HG03575 (cell line): ENCODE results near the gene BTG4.

Source experiments
- ATAC-seq: cut with Tn5 transposase; IDR thresholded peaks from one replicate; pipeline ENCODE4 v1.9.1; 2021; ENCODE audit not compliant: unreplicated experiment, insufficient number of reproducible peaks, low FRiP score; ENCODE audit errors: extremely low read depth

The BTG4 gene

DNA sequence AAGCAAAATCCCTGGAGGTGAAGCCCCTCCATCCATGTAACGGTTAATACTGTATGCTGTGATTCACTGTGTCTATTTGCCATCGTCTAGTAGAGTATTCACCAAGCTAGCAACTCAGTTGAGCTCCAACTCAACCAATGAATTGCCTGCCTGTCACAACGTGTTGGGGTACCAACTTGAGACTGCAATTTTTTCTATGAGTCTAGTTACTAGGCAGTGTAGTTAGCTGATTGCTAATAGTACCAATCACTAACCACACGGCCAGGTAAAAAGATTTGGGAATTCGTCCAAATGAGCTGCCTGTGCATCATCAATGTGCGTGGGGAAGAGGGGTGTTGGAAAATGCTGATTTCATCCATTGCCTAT is 1.0 kb upstream of the BTG4 start:
- ATAC-seq = no peak

DNA sequence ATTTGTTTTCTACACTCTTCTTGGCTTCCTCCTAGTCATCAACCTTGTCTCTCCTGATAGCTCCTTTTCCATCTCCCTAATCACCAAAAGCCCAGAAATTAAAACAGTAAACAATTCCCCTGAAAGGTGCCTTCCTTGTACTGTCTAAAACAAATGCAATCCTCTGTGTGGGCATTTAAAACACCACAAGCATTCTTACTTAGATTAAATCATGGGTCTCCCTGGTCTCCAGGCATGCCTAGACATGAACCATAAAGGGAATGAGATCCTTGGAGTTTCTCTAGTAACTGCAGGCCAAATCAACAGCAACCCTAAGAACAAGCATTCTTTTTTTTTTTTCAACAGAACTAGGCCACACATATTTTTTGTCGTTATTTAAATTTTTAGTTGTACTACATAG is 1.9 kb downstream of the BTG4 start:
- no peak for ATAC-seq

- no peak for ATAC-seq
Measured at GRCh38 chr11:111502611-111503010, 9.6 kb downstream of the BTG4 start.

GRCh38 chr11:111500481-111500880 is 11.7 kb downstream of the BTG4 start:
- no peak for ATAC-seq

DNA sequence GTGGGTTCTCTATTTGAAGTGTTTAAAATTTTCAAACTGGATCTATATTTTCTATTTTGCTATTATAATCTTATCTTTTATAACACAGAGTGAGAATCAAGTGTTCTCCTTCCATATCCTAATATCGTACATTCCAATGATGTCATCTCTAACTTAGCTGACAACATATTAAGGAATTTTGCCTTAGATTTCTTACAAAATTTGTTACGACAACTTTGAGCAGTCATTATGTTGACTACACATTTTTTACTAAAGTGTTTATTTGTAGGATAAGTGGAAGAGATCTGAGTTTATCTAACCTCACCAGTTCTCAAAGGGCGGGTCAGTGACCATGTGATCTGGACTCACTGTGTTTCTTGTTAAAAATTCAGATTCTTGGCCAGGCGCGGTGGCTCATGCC is 12.7 kb downstream of the BTG4 start:
- ATAC-seq = no peak

GRCh38 chr11:111494040-111494439 is 18.1 kb downstream of the BTG4 start:
- ATAC-seq = no peak

GRCh38 chr11:111490496-111490895 is 21.7 kb downstream of the BTG4 start:
- no peak for ATAC-seq

GRCh38 chr11:111483431-111483830 is 28.8 kb downstream of the BTG4 start:
- no peak for ATAC-seq

- no peak for ATAC-seq
Measured at GRCh38 chr11:111479666-111480065, 32.5 kb downstream of the BTG4 start.

- ATAC-seq = no peak
Measured at GRCh38 chr11:111477898-111478297, 34.3 kb downstream of the BTG4 start.

DNA sequence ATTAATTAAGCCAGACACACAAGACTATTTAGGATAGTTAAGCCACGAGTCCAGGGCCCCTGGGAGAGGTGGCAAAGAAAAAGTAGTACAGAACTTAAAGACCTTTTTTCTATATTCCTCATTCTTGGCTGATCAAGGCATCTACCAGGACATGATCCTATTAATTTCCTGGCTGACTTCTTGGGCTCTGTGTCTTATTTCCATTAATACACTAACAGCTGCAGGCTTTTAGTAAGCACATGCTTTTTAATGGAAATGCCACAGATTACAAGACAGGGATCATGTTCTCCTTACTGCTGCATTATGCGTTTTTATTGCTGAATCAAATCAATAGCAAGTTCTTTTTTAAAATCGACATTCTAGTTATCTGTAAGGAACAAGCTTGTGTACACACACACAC is 35.2 kb downstream of the BTG4 start:
- ATAC-seq = no peak

DNA sequence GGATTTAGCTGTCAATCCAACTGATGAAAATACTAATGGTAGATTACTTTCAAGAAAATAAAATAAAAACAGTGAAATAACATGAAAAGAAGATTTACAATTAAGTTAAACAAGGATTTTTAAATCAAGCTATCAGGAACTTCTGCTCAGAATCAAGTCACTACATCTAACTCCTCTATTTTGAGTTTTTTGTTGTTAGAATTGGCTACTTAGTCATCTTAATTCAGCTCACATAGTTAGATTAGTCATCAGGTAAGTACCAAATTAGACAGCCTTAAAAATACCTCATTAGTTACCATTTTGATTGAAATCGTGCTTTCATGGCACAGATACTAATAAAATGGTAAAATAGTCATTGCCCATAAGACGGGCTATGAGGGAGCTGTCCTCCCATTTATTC is 35.8 kb downstream of the BTG4 start:
- ATAC-seq = no peak

DNA sequence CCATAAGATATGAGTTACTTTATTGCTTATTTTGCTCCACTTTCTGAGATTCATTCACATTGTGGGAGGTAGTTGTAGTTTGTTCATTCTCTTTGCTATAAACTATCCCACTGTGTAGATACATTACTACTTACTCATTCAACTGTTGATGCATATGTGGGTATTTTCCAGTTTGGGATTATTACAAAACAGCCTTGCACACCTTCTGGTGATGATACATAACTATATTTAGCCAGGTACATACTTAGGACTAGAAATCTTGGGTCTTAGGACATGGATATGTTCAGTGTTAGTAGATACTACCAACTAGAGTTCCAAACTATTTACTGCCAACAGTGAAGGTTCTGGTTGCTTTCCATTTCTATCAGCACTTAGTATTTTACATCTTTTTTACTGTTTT is 37.8 kb downstream of the BTG4 start:
- no peak for ATAC-seq

DNA sequence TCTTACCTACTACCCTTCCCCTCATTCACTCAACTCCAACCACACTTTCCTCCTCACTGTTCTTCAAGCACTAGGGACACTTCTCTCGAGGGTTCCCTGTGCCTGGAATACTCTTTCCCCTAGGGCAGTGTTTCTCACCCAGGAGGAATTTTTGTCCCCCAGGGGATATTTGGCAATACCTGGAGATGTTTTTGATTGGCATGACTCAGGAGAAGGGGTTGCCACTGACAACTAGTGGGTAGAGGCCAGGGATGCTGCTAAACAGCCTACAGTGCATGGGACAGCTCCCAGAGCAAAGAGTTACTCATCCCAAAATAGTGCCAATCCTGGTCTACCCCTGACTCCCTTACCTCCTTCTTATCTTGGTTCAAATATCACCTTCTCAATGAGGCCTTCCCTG is 40.0 kb downstream of the BTG4 start:
- no peak for ATAC-seq

DNA sequence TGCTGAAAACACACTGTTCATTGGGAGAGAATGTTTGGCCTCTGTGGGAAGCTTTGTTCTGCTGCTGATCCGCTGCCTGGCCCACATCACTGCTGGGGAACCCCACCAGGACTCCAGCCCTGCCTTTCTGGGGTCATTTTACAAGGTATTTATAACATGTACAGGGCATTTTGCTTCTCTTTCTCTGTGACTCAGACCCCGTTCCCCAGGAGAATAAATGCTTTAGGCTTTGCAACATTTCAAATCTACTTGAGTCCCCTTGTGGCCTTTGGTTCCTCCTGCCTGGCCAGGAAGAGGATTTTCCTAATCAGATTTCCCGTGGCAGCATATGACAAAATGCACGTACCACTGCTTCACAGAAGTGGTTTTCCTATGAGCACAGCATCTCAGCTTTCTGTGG is 43.0 kb downstream of the BTG4 start:
- no peak for ATAC-seq

- ATAC-seq = no peak
Measured at GRCh38 chr11:111466615-111467014, 45.6 kb downstream of the BTG4 start.

DNA sequence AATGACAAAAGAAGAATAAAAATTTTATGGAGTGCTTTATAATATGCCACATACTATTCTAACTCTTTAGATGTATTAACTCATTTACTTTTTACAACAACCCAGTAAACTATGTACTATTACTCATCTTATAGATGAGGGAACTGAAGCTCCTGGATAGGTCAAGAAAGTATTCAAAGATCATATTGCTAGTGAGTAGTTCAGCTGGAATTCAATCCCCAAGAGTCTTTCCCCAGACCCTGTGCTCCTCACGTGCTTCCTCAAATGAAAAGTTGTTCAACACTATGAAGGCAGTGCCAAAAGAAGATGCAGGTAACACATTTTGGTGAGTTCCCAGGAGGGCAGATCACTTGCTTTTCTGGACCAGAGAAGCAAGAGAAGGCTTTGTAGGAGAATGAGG is 46.8 kb downstream of the BTG4 start:
- no peak for ATAC-seq

DNA sequence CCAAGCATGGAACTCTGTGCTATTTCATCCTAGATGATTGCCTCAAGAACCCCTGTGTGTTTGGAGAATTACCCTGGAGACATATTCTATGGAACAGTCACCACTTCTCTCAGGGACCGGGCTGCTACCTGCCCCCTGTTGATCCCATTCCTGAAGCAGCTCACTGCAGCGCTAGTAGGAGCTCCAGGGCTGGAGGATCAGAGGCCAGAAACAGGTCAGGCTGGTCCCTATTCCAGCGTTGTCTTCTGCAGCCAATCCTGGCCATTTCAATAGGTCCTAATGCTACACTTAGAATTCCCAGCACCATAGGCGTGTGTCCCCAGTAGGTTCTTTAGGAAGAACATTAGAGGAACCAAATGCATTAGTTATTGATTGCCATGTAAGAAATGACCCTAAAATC is 48.9 kb downstream of the BTG4 start:
- ATAC-seq = no peak

GRCh38 chr11:111462329-111462728 is 49.9 kb downstream of the BTG4 start:
- no peak for ATAC-seq

DNA sequence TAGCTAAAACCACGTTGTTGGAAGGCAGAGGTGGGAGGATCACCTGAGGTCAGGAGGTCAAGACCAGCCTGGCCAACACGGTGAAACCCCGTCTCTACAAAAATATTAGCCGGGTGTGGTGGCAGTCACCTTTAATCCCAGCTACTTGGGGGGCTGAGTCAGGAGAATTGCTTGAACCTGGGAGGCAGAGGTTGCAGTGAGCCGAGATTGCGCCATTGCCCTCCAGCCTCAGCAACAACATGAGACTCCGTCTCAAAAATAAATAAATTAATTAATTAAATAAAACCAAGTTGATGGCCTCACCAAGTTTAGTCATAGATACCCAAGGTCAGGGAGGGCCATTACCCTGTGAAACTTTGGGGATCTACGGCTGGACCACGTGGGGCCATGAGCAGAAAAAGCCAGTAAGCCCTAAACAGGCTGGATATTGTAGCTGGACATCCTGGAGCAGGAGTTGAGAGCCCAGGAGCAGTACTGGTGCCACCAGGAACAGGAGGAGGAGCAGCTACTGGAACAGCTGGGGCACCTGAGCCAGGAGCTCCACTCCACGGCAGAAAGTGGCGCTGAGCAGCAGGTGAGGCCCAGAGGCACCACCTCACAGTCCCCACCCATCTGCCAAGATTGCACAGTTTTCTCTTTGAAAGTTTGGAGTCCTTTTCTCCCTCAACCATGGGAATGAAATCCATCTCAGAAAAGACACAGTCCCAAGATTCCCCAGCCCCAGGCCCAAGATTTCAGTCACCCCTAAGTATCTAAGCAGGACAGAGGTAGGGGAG is 50.5 kb downstream of the BTG4 start:
- ATAC-seq = no peak

- no peak for ATAC-seq
Measured at GRCh38 chr11:111460856-111461255, 51.3 kb downstream of the BTG4 start.
